Uterus (tissue), 2 donors: Measurements from ENCODE around the gene SDCCAG8.

ENCODE experiments used
- CTCF ChIP-seq, 4 experiments: fragments of 200-600 bp in 2 of 4; fragments of 450-650 bp in 2 of 4; sonication (generic) in 2 of 4; IDR thresholded peaks; one replicate each; pipeline ENCODE4 v1.5.1; 2016 to 2019; ENCODE audit warnings: antibody characterized with exemption in 4 of 4, mild to moderate bottlenecking in 2 of 4, moderate library complexity in 1 of 4
- POLR2A ChIP-seq, 2 donors: fragments of 450-650 bp; IDR thresholded peaks; one replicate each; pipeline ENCODE4 v1.6.1; 2016; ENCODE audit warnings: antibody characterized with exemption in 2 of 2, mild to moderate bottlenecking in 1 of 2, moderate library complexity in 1 of 2

DNA sequence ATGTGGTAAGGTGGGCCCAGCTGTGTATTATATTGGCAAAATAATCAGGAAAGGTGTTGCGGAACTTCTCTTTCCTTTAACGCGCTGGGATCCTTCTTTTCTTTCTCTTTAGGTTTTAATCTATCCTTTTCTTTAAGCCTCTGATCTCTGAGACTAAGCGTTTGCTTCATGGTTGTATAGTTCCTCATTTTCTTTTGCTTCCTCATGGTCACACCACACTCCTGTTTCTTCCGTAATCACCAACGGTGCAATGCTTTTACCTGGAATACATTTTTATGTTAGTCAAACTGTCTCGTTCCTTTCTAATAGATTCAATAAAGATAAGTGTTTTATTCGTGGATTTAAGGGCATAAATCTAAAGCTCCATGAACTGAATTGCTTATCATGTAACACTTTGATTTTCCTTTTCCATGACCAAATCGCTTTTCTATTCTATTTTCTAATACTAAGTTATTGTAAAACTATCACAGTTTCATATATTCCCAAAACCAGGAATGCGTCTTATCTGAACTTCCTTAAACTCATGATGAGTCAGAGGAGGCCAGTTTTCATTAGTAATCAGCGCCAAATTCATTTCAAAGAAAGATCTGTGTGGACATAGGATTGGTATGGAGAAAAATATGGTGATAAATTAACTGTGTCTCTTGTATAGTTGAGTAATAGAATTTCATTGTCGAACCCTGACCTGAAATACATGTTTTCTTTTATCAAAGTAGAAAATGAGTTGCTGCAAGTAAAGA, 12.2 kb downstream of the SDCCAG8 start:
- TF ChIP-seq POLR2A (IDR thresholded peaks at IDR 0.05) (no peak), CTCF (IDR thresholded peaks at IDR 0.05) (no peak)
